Right lobe of liver (tissue), 4 donors: ENCODE measurements around the gene GCNT1.

Source experiments
- CTCF ChIP-seq, 4 donors: fragments of 200-600 bp in 3 of 4; fragments of 450-650 bp in 1 of 4; IDR thresholded peaks; one replicate each; pipeline versions ENCODE4 v1.5.1 to v1.8.0; 2016 to 2022; ENCODE audit warnings: antibody characterized with exemption in 4 of 4, mild to moderate bottlenecking in 2 of 4
- POLR2A ChIP-seq: fragments of 450-650 bp; IDR thresholded peaks from one replicate; pipeline ENCODE4 v1.6.1; 2017; ENCODE audit warnings: antibody characterized with exemption, mild to moderate bottlenecking
- donor health status: DM: no; HTN: no; CAD: no.
- donor health status: DM: no; HTN: no; CAD: no.
- donor health status: DM: no; HTN: yes; CAD: no.

GRCh38 chr9:76512826-76513225 is 53.8 kb downstream of the GCNT1 start:
- no peak for TF ChIP-seq CTCF (IDR thresholded peaks at IDR 0.05)
- TF ChIP-seq POLR2A, result no peak
